T follicular helper cell (primary cell): Measurements from ENCODE around the gene HMSD.

ENCODE experiments used
- DNase-seq: peaks from one replicate; pipeline ENCODE4 v3.0.0-alpha.2; 2020; ENCODE audit warnings: low read depth

HMSD gene

DNA sequence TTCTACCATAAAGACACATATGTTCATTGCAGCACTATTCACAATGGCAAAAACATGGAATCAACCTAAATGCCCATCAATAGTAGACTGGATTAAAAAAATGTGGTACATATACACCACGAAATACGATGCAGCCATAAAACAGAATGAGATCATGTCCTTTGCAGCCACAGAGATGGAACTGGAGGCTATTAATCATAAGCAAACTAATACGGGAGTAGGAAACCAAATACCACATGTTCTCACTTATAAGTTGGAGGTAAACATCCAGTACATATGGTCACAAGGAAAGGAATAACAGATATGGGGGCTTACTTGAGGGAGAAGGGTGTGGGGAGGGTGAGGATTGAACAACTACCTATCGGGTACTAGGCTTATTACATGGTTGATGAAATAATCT is 7.7 kb downstream of the HMSD start:
- no peak for DNase-seq

DNA sequence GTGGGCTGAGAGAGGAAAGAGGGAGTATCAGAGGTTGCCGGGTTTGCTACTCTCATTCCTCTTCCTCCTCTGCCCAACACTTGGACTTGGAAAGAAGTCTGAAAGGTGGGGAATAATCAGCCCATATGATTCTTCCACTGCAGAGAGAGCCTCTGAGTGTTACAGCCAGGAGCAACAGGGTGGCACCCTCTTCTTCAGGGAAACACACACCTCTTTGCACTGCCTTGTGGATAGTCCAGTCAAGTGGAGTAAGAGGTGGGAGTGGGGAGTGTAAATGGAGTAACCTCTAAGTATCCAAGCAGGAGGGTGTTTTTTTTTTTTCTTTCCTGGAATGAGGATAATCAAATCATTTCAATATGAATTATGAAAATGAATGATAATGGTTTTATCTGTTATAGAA is 11.8 kb downstream of the HMSD start:
- no peak for DNase-seq

- DNase-seq = no peak
These were observed 12.4 kb downstream of the HMSD start for GRCh38 chr18:63961435-63961980.

DNA sequence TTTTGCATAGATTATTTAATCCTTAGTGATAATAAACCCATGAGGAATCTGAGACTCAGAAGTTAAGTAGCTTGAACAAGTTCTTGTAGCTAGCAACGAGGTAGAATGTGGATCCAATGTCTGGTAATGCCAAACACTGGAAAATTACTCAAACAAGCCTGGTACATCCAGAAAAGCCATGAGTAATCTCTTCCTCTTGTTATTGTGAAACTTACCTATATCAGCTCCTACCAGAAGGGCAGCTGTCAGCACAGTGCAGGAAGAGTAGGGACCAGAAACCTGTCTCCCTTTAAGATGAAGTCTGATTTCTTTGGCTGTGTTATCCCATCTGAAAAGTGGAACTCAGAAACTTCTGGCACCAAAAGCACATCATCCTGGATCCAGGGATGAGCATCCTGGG is 13.0 kb downstream of the HMSD start:
- DNase-seq = no peak

DNA sequence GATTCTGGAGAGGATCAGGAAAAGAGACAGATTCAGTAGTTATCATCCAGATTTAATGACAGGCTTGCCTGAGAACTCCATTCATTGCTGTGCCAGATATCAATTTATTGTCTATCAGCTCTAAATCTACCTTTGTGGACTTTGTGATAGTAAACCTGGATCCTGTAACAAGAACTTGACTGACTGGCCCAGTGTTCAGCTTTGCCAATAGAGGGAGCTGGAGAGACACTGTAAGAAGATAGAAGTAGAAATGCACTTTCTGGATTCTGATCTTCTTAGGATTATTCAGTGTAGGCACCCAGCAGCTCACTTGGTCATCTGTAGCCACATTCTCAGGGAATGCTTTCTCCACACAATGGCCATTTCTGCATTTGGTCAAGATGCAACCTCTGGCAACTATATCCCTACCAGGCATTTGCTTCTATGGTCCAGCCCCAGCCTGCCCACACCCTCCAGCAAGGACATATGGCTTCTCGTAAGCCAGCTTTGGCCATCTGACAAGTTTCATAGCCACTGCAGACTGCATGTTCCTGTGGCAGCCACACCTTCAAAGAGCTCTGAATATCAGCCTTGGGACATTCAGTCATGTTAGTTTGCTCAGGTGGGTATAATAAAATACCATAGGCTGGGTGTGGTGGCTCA is 14.6 kb downstream of the HMSD start:
- peak; percentile 16 for DNase-seq

DNA sequence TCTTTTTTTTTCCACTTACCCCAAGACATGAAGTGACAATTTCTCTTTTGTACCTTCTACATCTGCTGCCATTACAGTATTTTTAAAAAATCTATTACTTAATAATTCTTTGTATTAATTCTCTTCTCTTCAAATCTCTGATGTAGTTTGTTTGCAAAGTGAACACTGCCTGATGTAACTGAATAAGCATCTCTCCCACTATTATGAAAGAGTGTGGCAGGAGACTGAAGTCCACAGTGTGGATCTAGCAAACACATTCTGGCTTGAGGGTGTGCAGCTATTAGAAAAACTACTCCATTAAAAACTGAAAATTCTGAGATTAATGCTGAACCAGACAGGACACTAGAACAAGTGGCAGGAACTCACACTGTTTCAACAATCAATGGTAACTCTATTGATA is 15.8 kb downstream of the HMSD start:
- no peak for DNase-seq

DNA sequence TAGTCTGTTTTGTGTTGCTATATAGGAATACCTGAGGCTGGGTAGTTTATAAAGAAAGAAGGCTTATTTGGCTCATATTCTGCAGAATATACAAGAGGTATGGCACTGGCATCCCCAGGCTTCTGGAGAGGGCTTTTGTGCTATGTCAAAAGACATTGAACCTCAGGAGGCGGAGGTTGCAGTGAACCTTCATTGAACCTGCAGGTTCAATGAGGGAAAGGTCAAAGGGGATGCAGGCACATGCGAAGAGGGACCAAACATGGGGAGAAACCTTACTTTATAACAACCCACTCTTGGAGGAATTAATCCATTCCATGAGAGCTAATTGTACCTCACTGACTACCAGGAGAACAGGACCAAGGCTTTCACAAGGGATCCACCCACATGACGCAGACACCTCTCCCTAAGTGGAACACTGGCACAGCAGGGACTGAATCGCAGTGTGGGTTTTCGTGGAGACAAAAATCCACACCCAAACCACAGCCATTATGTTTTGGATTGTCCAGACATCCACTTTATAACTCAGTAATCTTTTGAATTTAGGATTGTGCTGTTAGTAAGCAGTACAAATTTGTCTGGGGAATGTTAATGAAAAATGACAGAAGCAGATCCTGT is 16.7 kb downstream of the HMSD start:
- no peak for DNase-seq

DNA sequence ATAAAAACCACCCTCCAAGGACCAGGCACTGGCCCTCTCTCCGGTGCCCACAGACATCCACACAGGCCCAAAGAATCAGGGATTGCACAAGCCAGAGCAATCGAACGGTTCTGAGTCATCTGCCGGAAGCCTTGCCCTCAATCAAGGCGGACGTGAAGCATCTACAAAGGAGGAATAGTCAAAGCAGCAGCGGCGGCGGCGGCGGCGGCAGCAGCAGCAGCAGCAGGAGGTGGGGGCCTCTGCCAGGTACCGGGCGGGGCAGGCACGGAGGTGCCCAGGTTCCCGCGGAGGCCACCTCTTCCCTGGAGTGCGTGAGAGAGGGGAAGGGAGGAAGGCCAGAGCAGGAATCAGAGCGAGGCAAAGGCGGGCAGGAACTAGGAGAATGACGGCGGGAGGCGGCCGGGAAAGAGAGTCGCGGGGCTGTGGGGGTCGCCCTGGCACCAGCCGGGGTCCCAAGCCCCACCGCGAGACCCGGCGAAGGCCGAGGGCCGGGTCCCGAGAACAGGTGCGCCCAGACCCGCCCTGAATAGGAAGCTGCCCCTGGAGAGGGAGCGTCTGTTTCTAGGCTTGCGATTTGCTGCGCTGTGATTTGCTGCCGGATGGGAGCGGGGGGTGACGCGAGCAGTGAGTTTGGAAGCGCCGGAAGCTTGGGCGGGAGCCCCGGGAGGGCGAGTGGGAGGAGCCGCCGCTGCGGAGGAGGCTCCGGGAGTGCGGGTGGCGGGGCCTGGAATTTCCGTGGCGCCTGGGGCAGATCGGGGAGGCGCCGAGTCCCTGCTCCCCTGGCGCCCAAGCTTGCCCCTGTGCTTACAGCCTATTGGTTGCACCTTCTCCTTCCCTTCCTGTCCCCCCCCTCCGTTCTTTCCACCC is 21.1 kb downstream of the HMSD start, which contains the start of gene SERPINB8:
SERPINB8 (plus strand) TSS at position 140 of the 867 bp plus-strand sequence. CDS start 8,228 bp downstream, outside the sequence.
- peak; percentile 72 for DNase-seq

- no peak for DNase-seq
These were observed 21.7 kb downstream of the HMSD start for GRCh38 chr18:63970809-63971205.

DNA sequence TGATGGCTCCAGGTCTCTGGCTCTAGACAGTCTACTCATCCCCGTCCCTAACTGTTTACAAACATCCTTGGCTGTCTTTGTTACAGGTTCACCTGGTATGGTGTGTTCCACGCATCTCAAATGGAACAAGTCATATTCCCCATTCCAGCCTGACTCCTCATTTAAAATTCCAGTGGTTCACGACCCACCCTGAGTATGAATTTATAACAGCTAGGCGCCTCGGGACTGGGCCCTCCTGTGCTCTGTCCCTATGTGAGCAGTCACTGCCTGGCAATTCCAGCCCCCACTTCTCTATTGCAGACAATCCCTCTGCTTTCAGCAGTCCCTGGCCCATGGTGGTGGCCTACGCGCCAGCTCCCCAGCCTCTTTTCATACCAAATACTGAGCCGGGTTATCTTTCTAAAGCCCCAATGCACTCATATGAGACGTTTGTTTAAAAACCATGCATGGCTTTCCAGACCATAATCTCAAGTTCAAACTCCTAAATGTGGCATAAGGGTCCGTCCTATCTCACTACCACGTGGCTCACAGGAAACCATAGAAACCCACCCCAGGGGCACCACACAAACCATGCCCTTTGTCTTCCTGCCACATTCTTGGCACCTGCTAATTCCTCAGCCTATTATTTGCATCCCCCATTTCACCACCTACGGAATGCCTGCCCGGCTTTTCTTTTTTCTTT is 22.4 kb downstream of the HMSD start:
- no peak for DNase-seq

GRCh38 chr18:63972002-63972376 is 22.9 kb downstream of the HMSD start:
- DNase-seq = no peak

DNA sequence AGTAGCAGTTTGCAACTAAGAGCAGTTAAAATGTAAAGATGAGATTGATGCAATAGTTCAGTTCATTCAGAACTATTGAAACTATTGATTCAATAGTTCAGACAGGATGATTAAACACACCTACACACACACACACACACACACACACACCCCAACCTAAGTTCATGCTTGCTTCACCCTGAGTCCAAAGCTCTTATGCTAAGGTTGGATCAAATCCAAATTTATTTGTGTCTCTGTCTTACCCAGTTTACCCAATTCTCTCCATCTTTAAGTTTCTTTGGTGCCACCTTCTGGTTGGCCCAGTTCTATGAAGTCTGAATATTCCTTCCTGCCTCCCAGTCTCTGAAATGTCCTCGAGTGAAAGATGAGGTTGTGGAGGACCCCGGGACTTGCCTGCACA is 25.9 kb downstream of the HMSD start:
- peak; percentile 12 for DNase-seq

DNA sequence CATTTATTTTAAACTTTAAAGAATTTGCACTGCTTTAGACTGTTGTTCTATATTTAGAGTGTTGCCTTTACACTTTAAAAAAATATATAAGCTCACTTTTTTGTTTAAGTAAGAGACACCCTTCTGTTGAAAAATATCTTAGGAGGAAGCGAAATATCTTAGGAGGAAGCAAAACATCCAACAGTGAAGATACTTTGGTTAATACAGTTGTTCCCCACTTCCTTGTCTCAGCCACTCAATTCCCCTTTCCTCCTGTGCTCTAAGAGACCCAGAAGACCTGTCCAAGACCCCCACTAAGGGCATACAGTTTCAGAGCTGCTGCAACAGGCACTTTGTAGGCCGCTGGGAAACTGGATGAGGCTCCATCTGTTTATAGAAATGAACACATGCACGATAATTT is 26.5 kb downstream of the HMSD start:
- DNase-seq = no peak

DNA sequence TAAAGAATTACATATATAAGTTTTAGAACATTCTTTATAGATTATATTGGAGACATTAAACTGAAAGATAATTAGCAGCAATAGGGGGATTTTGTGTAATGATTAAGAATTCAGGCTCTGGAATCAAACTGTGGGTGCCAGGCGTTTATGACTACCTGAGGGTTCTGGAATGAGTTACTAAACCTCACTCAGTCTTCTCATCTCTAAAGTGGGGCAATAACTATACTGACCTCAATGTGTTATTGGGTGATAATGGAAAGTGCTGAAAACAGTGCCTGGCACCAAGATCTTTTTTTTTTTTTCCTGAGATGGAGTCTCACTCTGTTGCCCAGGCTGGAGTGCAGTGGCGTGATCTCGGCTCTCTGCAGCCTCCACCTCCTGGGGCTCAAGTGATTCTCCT is 27.9 kb downstream of the HMSD start:
- DNase-seq = no peak

DNA sequence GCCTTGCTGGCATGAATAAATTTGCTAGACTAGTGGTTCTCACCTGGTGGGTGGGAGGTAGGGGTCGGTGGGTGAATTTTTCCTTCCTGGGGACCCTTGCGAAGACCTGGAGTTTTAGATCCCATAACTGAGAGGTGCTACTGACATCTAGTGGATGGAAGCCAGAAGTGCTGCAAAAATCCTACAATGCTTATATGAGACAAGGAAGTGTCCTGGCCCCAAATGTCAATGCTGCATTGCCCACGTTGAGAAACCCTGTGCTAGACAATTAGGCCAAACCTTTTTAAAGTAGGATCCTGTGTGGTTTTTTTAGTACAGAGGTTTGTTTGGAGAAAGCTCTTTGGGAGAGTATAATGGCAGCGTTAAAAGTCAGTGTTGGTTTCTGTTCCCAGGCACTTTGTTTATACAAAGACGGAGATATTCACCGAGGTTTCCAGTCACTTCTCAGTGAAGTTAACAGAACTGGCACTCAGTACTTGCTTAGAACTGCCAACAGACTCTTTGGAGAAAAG is 30.4 kb downstream of the HMSD start:
- DNase-seq = peak; percentile 11

- no peak for DNase-seq
These were observed 30.9 kb downstream of the HMSD start for GRCh38 chr18:63980027-63980426.

GRCh38 chr18:63980896-63981460 is 31.9 kb downstream of the HMSD start:
- no peak for DNase-seq

DNA sequence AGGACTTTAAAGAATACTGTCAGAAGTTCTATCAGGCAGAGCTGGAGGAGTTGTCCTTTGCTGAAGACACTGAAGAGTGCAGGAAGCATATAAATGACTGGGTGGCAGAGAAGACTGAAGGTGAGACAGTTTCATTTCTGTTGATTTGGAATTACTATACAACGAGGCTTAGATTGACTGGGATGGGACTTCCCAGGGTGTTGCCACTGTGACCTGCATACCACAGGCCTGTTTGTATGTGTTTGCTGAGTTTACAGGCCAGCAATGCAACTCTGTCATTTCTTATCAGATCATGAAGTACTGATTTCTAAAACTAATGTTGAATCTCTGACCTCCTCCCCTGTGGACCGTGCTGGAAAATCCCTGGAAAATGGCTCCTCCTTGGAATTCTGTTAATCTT is 32.6 kb downstream of the HMSD start:
- DNase-seq = no peak

DNA sequence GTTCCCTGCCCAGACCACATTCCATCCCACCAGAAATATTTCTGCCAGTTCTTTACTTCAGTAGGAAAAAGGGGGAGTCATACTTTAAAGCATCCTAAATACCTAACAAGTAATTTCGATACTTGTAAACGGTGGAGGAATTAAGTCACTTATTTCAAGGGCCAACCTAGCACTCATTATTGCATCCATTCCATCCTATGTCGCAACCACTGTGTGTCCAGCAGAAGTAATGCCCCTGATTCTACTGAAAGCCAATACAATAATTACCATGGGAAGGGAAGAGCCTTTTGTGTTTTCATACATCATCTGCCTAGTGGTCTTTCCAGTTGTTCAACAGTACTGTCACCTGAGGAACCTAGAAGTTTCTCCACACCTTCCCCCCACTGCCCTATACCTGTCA is 33.3 kb downstream of the HMSD start:
- DNase-seq = no peak

GRCh38 chr18:63986885-63987284 is 37.8 kb downstream of the HMSD start:
- no peak for DNase-seq

DNA sequence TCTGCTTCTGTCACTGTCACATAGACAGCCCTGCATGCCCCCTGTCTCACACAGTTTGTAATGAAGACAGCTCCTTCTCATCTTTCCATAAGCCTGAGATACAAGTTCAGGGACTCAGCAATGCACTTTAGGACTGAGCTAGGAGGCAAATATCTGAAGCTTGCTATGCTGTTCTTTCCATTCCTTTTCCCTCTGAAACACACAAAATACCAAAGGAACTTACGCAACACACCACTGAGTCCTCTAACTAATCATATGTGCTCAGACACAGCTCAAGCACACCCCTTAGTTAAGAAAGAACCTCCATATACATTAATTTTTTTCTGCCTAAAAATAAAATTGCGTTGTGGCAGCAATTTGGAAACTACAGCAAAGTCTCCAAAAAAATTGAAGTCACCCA is 38.6 kb downstream of the HMSD start:
- DNase-seq = no peak

GRCh38 chr18:63992751-63993150 is 43.6 kb downstream of the HMSD start:
- DNase-seq = no peak
